HL-60 (cell line): ENCODE results near the gene TBCA.

Experiments
- CTCF ChIP-seq: IDR thresholded peaks from one replicate; pipeline ENCODE4 v1.5.1; 2011; ENCODE audit warnings: low read length, control low read depth, inconsistent platforms; ENCODE audit not compliant: insufficient read depth
- POLR2AphosphoS5 ChIP-seq: IDR thresholded peaks from 2 replicates; pipeline ENCODE4 v1.6.1; 2012; ENCODE audit warnings: low read depth
- TF ChIP-seq, protein P1 (sequence below): IDR thresholded peaks from 2 replicates; pipeline ENCODE4 v1.6.1; 2012; ENCODE audit warnings: low read depth; ENCODE audit not compliant: insufficient replicate concordance

DNA sequence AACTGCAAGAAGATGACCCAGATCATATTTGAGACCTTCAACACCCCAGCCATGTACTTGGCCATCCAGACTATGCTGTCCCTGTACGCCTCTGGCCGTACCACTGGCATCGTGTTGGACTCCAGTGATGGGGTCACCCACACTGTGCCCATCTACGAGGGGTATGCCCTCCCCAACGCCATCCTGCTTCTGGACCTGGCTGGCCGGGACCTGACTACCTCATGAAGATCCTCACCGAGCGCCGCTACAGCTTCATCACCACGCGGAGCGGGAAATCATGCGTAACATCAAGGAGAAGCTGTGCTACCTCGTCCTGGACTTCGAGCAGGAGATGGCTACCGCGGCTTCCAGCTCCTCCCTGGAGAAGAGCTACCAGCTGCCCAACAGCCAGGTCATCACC lies 9.1 kb upstream of the TBCA start:
- TF ChIP-seq CTCF (no peak), POLR2AphosphoS5 (no peak)
- TF ChIP-seq, protein P1, sequence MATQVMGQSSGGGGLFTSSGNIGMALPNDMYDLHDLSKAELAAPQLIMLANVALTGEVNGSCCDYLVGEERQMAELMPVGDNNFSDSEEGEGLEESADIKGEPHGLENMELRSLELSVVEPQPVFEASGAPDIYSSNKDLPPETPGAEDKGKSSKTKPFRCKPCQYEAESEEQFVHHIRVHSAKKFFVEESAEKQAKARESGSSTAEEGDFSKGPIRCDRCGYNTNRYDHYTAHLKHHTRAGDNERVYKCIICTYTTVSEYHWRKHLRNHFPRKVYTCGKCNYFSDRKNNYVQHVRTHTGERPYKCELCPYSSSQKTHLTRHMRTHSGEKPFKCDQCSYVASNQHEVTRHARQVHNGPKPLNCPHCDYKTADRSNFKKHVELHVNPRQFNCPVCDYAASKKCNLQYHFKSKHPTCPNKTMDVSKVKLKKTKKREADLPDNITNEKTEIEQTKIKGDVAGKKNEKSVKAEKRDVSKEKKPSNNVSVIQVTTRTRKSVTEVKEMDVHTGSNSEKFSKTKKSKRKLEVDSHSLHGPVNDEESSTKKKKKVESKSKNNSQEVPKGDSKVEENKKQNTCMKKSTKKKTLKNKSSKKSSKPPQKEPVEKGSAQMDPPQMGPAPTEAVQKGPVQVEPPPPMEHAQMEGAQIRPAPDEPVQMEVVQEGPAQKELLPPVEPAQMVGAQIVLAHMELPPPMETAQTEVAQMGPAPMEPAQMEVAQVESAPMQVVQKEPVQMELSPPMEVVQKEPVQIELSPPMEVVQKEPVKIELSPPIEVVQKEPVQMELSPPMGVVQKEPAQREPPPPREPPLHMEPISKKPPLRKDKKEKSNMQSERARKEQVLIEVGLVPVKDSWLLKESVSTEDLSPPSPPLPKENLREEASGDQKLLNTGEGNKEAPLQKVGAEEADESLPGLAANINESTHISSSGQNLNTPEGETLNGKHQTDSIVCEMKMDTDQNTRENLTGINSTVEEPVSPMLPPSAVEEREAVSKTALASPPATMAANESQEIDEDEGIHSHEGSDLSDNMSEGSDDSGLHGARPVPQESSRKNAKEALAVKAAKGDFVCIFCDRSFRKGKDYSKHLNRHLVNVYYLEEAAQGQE: no peak
